HG03139 (cell line): ENCODE measurements around the gene POU2AF1.

Experiments
- ATAC-seq: cut with Tn5 transposase; IDR thresholded peaks from one replicate; pipeline ENCODE4 v1.9.1; 2021; ENCODE audit not compliant: unreplicated experiment

POU2AF1 gene

GRCh38 chr11:111362887-111363411 lies 16.1 kb downstream of the POU2AF1 start:
- ATAC-seq = no peak

- ATAC-seq = no peak
Measured at GRCh38 chr11:111361874-111362273, 17.2 kb downstream of the POU2AF1 start.

- no peak for ATAC-seq
Measured at GRCh38 chr11:111361052-111361801, 17.8 kb downstream of the POU2AF1 start.

DNA sequence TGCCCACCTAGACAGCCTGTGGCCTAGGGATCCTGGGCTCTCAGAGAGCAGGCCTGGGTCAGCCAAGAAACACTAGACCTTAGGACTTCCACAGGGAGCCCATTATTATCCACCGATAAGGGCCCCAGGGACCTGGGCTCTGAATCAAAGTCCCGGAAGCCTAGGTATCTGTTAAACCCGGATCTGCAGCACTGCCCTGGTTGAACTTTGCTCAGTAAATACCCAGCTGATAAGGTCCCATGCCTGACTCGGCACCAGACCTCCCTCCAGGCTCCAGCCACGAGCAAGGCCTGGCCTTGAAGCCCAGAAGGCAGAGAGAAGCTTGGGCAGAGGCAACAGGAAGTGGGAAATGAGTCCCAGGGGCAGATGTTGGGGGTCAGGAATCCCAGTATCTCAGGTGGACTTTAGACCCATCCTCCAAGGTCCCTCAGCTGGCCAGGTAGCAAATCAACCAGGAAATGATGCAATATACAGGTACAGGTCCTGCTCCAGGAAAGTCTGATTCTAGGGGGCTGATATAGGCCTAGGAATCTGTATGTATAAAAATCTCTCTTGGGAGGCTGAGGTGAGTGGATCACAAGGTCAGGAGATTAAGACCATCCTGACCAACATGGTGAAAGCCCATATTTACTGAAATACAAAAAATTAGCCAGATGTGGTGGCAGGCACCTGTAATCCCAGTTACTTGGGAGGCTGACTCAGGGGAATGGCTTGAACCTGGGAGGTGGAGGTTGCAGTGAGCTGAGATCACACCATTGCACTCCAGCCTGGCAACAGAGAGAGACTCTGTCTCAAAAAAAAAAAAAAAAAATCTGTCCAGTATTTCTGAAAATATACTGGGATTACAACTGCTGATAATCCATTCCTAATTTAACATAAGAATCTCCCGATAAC lies 18.7 kb downstream of the POU2AF1 start:
- no peak for ATAC-seq

GRCh38 chr11:111359223-111360149 lies 19.6 kb downstream of the POU2AF1 start:
- ATAC-seq = no peak

- ATAC-seq = no peak
Measured at GRCh38 chr11:111358038-111359001, 20.8 kb downstream of the POU2AF1 start.

DNA sequence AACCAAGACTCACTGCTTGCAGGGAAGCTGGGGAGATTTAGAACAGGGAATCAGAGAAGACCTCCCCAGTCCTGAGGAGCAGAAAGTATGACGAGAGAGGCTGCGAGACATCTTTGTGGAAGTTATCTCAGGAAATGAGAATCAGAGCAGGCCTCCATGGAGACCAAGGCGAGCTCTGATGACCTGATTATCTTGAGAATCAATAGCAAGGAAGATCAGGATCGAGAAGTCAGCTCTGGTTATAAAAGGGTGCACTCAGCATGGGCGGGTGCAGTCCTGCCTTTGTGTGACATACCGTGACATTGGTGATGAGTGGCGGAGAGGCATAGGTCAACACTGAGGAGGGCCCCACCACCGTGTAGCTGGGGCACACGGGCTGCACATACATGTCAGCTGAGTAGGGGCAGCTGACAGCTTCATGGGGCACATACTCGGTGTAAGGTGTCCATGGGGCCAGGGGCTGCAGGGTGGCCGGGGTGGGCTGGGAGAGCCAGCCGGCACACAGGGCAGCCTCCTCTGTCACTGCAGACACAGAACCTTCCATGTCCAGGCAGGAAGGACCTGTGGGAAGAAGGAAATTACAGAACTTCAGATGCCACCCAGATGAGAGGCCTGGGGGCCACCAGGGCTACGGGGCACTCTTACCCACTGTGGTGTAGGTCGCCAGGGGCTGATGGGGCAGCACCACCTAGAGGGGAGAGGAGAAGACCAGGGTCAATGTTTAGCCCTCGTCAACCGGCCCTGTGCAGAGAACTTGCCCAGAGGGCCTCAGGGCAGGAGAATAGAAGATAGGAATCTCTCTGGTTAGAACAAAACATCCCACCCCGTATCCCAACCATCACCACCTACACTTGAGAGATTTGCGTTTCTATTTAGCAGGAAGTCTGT lies 21.7 kb downstream of the POU2AF1 start:
- ATAC-seq = no peak

DNA sequence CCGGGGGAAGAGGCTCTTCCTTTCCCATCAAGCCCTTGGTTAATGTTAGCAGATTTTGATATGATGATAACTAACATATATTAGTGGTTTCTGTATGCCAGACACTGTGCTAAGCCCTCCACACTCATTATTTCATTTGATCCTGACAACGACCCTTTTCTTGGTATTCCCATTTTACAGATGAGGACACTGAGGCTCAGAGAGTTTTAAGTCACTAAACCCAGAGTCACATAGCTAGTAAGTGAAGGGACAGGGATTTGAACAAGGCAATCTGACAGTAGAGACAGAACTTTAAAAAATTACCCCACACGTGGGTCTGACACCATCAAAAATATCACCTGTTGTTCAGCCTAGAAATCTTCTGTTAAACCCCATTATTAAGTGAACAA lies 22.4 kb downstream of the POU2AF1 start:
- ATAC-seq = no peak

DNA sequence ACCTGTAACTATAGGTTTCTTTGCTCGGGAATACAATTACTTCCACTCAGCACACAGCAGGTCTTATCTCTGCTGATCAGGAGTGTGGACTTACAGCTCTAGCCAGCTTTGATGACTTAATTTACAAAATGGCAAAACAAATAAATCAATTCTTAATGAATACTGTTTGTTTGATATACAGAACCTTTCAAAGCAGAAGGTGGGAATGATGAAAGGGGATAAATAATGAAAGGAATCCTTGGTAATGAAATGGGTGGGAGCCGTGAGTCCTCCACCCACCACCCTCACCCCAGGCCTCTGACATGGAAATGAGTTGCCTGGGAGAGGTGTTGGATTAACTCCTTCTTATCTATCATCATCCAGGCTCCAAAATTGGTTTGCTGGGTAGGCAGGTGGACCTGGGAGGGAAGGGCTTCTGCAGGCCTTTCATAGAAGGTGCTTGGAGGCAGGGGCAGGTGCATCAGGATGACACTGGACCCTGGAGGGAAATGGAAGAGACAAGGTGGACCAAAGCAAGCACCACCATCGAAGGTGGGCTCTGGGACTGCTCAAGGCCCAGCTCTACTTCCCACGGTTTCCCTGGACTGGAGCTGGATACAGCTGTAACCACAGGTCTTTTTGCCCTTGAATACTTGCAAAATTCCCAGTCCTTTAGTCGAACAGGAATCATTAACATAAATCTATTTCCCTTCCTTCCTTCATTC lies 23.0 kb downstream of the POU2AF1 start:
- no peak for ATAC-seq

DNA sequence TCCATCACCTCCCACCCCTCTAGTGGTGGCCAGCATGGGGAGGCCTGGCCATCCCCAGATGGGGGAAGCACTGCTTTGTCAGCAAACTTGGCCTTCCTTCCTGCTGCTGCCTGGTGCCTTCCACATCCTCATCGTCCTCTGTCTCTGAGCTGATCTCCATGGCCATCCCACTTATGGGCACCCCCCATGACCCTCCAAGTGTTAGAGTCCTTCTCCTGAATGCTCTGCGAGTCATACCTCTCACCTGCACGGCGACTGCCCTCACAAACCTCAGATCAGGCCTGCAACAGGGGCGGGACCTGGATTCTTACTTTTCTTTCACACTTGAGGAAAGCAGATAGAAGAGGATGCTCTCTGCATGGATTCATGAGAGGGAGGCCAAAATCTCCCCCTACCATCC lies 24.0 kb downstream of the POU2AF1 start:
- no peak for ATAC-seq

GRCh38 chr11:111354601-111354891 lies 24.5 kb downstream of the POU2AF1 start:
- no peak for ATAC-seq

- no peak for ATAC-seq
Measured at GRCh38 chr11:111353776-111354600, 25.1 kb downstream of the POU2AF1 start.

GRCh38 chr11:111352935-111353710 lies 26.0 kb downstream of the POU2AF1 start:
- no peak for ATAC-seq

DNA sequence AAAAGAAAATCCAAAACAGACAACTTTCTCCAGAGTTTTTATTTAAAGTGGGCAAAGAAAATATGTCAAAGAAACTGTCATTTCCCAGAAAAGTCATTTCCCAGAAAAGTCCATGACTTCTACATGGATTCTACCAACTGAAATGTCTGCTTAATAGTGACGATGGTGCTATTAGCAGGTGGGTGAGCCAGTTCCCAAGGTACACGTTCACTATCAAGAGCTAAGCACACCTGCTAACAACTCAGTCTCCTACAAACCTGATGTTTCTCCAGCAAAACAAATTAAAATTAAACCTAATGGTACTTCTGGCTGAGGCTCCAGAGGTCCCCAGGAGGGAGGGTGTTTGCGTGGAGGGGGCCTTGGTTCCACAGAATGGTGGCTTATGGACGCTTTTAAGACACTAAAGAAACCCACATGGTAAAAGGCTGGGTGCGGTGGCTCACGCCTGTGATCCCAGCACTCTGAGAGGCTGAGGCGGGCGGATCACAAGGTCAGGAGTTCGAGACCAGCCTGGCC lies 26.8 kb downstream of the POU2AF1 start:
- ATAC-seq = no peak

- no peak for ATAC-seq
Measured at GRCh38 chr11:111351374-111352055, 27.6 kb downstream of the POU2AF1 start.

DNA sequence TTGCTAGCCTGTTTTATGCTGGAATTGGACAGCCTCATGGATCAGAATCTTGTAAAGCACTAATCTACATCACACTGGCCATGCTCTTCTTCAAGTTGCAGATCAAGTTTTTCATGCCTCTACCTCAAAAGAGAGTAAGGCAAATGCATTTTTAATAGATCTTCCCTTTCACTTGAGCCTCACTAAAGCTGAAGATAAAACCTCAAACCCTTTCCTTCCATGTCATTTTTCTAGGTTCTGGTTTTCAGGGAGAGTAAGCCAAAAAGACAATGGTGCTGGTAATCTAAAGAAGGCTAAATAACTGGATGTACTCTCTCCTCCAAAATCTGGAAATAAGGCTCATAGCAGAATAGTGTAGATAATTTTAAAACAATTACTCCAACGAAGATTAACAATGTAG lies 28.3 kb downstream of the POU2AF1 start:
- ATAC-seq = no peak
